IMR-90 (cell line): ENCODE data around the gene TBC1D9B. TPM values are rescaled to one million over a fixed set of nuclear protein-coding genes. Genes with fewer than 3 reads are reported as not detected.

Experiments
- ATAC-seq: fragments of 200-7000 bp; cut with Tn5 transposase; 2 replicates; pipeline ENCODE4 v1.9.1; 2020; ENCODE audit warnings: low read depth, mild to moderate bottlenecking, moderate library complexity
- BruUV-seq: library from RNA; stranded (reverse); fragments of 400-500 nt; replicated peaks from 2 replicates; lab custom pipeline; 2021; lab: Mats Ljungman, UMichigan
- CTCF ChIA-PET: fragments of 300-600 bp; formaldehyde crosslinking; extraction: SDS; loops from one replicate; lab custom pipeline; 2021; ENCODE audit warnings: antibody characterized with exemption; lab: Yijun Ruan, JAX
- POLR2A ChIA-PET: fragments of 300-600 bp; sonication (Branson Sonifier 250); formaldehyde crosslinking; loops from one replicate; lab custom pipeline; 2022; ENCODE audit warnings: antibody characterized with exemption; ENCODE audit not compliant: unreplicated experiment; lab: Charles Lee
- DNase-seq: peaks from one replicate; pipeline ENCODE4 v3.0.0; 2013
- H2AFZ ChIP-seq: replicated peaks from 2 replicates; pipeline ENCODE3; 2013; ENCODE audit warnings: low read length, mild to moderate bottlenecking; ENCODE audit not compliant: poor library complexity
- H2AK5ac ChIP-seq: 2 replicates; pipeline ENCODE4 v1.6.1; 2013; ENCODE audit warnings: low read depth, low read length, inconsistent platforms
- H2AK9ac ChIP-seq: replicated peaks from 2 replicates; pipeline ENCODE3; 2013; ENCODE audit warnings: mild to moderate bottlenecking, low read depth, low read length, moderate library complexity; ENCODE audit not compliant: poor library complexity
- H2BK120ac ChIP-seq: 2 replicates; pipeline ENCODE4 v1.6.1; 2013; ENCODE audit warnings: low read depth, low read length, inconsistent platforms
- H2BK15ac ChIP-seq: 3 replicates; pipeline ENCODE4 v1.6.1; 2013; ENCODE audit warnings: low read depth, low read length, inconsistent platforms
- H2BK20ac ChIP-seq: 2 replicates; pipeline ENCODE4 v1.6.1; 2013; ENCODE audit warnings: low read depth, mild to moderate bottlenecking, inconsistent platforms, low read length, moderate library complexity
- H2BK5ac ChIP-seq: 2 replicates; pipeline ENCODE4 v1.6.1; 2013; ENCODE audit warnings: mild to moderate bottlenecking, low read depth, low read length, inconsistent platforms; ENCODE audit not compliant: poor library complexity, severe bottlenecking
- H3K14ac ChIP-seq: replicated peaks from 2 replicates; pipeline ENCODE4 v1.6.1; 2013; ENCODE audit warnings: low read depth, low read length, inconsistent platforms
- H3K18ac ChIP-seq: 2 replicates; pipeline ENCODE4 v1.6.1; 2013; ENCODE audit warnings: low read depth, low read length, control low read depth
- H3K23ac ChIP-seq: 2 replicates; pipeline ENCODE4 v1.6.1; 2013; ENCODE audit warnings: low read depth, low read length, inconsistent platforms
- H3K27ac ChIP-seq: 2 replicates; pipeline ENCODE4 v1.5.1; 2013; ENCODE audit warnings: mild to moderate bottlenecking, control low read depth, low read length; ENCODE audit not compliant: insufficient read depth
- H3K27me3 ChIP-seq: 2 replicates; pipeline ENCODE4 v1.6.1; 2013; ENCODE audit warnings: low read length; ENCODE audit not compliant: control insufficient read depth, insufficient read depth
- H3K36me3 ChIP-seq: 2 replicates; pipeline ENCODE4 v1.6.1; 2013; ENCODE audit warnings: low read length, mixed read lengths; ENCODE audit not compliant: control insufficient read depth, insufficient read depth
- H3K4ac ChIP-seq: 2 replicates; pipeline ENCODE4 v1.6.1; 2013; ENCODE audit warnings: low read depth, low read length, inconsistent platforms
- H3K4me1 ChIP-seq: 2 replicates; pipeline ENCODE4 v1.6.1; 2013; ENCODE audit warnings: low read length, mixed read lengths; ENCODE audit not compliant: control insufficient read depth, insufficient read depth
- H3K4me2 ChIP-seq: 2 replicates; pipeline ENCODE4 v1.6.1; 2013; ENCODE audit warnings: low read depth, mild to moderate bottlenecking, control low read depth, low read length, moderate library complexity
- H3K4me3 ChIP-seq: 2 replicates; pipeline ENCODE4 v1.5.1; 2013; ENCODE audit warnings: low read depth, mild to moderate bottlenecking, control low read depth, low read length, moderate library complexity; ENCODE audit not compliant: insufficient read depth
- H3K56ac ChIP-seq: 2 replicates; pipeline ENCODE4 v1.6.1; 2013; ENCODE audit warnings: low read length, inconsistent platforms; ENCODE audit not compliant: insufficient read depth; ENCODE audit errors: extremely low read depth
- H3K79me1 ChIP-seq, 2 experiments: 2 replicates each; pipeline ENCODE4 v1.6.1; 2013; ENCODE audit warnings: low read length in 2 of 2, inconsistent platforms in 1 of 2, low read depth in 1 of 2
- H3K9ac ChIP-seq: 2 replicates; pipeline ENCODE4 v1.6.1; 2013; ENCODE audit warnings: low read depth, low read length, control low read depth
- H3K9me1 ChIP-seq: 2 replicates; pipeline ENCODE4 v1.6.1; 2013; ENCODE audit warnings: low read length, inconsistent platforms; ENCODE audit not compliant: insufficient read depth
- H3K9me3 ChIP-seq: 2 replicates; pipeline ENCODE4 v1.6.1; 2013; ENCODE audit warnings: low read length; ENCODE audit not compliant: control insufficient read depth, insufficient read depth
- H4K20me1 ChIP-seq: 2 replicates; pipeline ENCODE4 v1.6.1; 2013; ENCODE audit warnings: low read length, inconsistent platforms; ENCODE audit not compliant: insufficient read depth
- H4K5ac ChIP-seq: 2 replicates; pipeline ENCODE4 v1.6.1; 2013; ENCODE audit warnings: mild to moderate bottlenecking, low read depth, low read length, control low read depth
- H4K8ac ChIP-seq, 2 experiments: 2 replicates each; pipeline ENCODE4 v1.6.1; 2013; ENCODE audit warnings: low read depth in 2 of 2, low read length in 2 of 2, control low read depth in 1 of 2, inconsistent platforms in 1 of 2
- H4K91ac ChIP-seq: 2 replicates; pipeline ENCODE4 v1.6.1; 2013; ENCODE audit warnings: low read depth, low read length, inconsistent platforms; ENCODE audit not compliant: insufficient read depth
- NFE2L2 ChIP-seq: fragments of 150-350 bp; IDR thresholded peaks from 2 replicates; pipeline ENCODE4 v1.6.1; 2016; ENCODE audit warnings: low read depth, mild to moderate bottlenecking, low read length
- WGBS, 2 experiments: methylation state at CpG; one replicate each; pipeline versions ENCODE4 v1.1.5 to v1.1.7; 2013; ENCODE audit warnings: missing lambda C conversion rate in 2 of 2; ENCODE audit not compliant: insufficient read length in 1 of 2; ENCODE audit errors: extremely low coverage in 2 of 2; 5-methylcytosine and 5-hydroxymethylcytosine counted together
- dilution Hi-C: fragments of 300-500 bp; cut with HindIII; formaldehyde crosslinking; loops from one replicate; pipeline ENCODE4 v1.14.3; 2018; ENCODE audit warnings: low sequenced_read_pairs; ENCODE audit not compliant: unreplicated experiment
- in situ Hi-C: fragments of 300-500 bp; cut with MboI; formaldehyde crosslinking; loops from 3 replicates; pipeline ENCODE4 v1.14.3; 2019; ENCODE audit warnings: low sequenced_read_pairs, inconsistent platforms, mixed read lengths
- intact Hi-C: fragments of 100-400 bp; cut with micrococcal nuclease; formaldehyde crosslinking; loops from 2 replicates; pipeline ENCODE4 v1.10.0; 2022
- polyA plus RNA-seq, 3 experiments: library from polyadenylated mRNA; depleted of rRNA; stranded (reverse); fragments of >200 nt; gene quantifications; 2 replicates each; pipeline ENCODE4 v1.2.3, GENCODE V29; 2012; ENCODE audit warnings: low replicate concordance in 1 of 3
- total RNA-seq: library from RNA; depleted of rRNA; stranded (reverse); fragments of >200 nt; gene quantifications from 2 replicates; pipeline ENCODE4 v1.2.3, GENCODE V29; 2012

Gene TBC1D9B
- total and polyA plus RNA-seq, 2 of the 4 experiments (the other 2 are of a cell fraction), result 58.6 to 78.1 TPM

DNA sequence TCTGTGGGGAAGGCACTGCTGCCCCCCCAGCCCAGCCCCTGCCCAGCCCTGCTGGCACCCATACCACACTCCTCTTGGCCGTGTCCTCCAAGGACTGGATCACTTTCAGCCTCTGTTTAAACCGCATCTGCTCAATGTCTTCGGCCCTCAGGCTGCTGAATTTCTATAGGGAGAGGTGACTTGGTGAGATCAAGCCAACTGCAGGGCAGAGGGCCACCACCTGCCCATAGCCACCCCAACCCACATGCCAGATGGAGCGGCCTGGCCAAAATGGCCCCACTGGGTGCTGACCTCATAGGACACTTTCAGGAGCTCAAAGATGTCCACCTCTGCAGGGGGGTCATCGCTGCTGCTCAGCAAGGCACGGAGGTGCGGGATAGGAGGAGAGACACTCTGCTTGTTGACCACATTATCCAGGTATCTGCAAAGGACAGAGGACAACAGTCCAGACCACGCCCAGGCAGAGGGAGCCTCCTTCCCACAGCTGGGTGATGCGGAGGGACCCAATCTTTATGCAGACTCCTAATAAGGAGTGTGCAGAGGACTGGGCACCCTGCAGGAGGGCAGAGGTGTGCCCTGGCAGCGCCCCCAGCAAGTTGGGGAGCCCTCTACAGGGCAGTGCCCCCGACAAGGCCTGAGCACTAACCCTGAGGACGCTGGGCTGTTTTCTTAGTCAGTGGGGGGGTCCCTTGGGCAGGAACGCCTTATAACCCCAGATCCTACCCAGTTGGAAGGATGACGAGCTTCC lies 34.7 kb downstream of the TBC1D9B start:
- Histone ChIP-seq H4K8ac (no peak overlapping the region), H3K56ac (no peak overlapping the region), H2AK5ac (no peak overlapping the region), H3K4me2 (no peak overlapping the region), H3K79me1 (no peaks in the 10 kb centered on the region; a peak in 1 of 4 replicates), H2BK15ac (no peak overlapping the region), H3K27me3 (no peaks in the 10 kb centered on the region), H2BK20ac (no peak overlapping the region), H3K9me1 (no peaks in the 10 kb centered on the region), H3K23ac (no peak overlapping the region), H3K36me3 (peaks cover 67% of the 10 kb centered on the region), H3K4me3 (no peak overlapping the region), H3K4ac (no peak overlapping the region), H3K9me3 (no peaks in the 10 kb centered on the region), H3K27ac (no peak overlapping the region), H3K4me1 (no peaks in the 10 kb centered on the region), H2BK5ac (no peak overlapping the region), H4K5ac (no peak overlapping the region), H2AFZ (no peak overlapping the region), H4K20me1 (no peaks in the 10 kb centered on the region), H3K9ac (no peak overlapping the region), H3K14ac (no peak overlapping the region), H4K91ac (no peak overlapping the region), H3K18ac (no peak overlapping the region), H2AK9ac (peak overlapping the region; percentile 31), H2BK120ac (no peak overlapping the region)
- intact Hi-C loops, result no loop called here
- no peak for ATAC-seq
- no peak for DNase-seq
- 89% methylated on average over 3 of the region's 14 CpGs; no CpG with 5 or more reads in 1 of the 2 experiments for WGBS, 2 experiments
- ChIA-PET CTCF (no interaction called here), POLR2A (no interaction called here)
- BruUV-seq, result no TSS peak
- in situ Hi-C loops, result no loop called here
- no peak for TF ChIP-seq NFE2L2
- dilution Hi-C loops, result no loop called here
